Posterior cingulate gyrus (tissue), 11 donors: ENCODE results near the gene RPEL1.
A peak's percentile ranks its signal among the peaks of the same experiment; 100 is the strongest.
"Not testable (repeated sequence)": the region's sequence is repeated elsewhere in the genome, so short reads cannot be mapped to it uniquely, and the experiment has no call there.

Experiments
- DNase-seq, 10 donors: peaks; one replicate each; pipeline versions ENCODE4 v3.0.0 to v3.0.0-alpha.2; 2020 to 2021; ENCODE audit warnings: mixed read lengths in 3 of 10
- intact Hi-C: fragments of 100-400 bp; cut with DNase I; formaldehyde crosslinking; loops from one replicate; pipeline ENCODE4 v1.15.1; 2023

Gene RPEL1

GRCh38 chr10:103232131-103232673 lies 13.5 kb upstream of the RPEL1 start:
- no peak for DNase-seq
- intact Hi-C loops: no loop called here

GRCh38 chr10:103232772-103233488 lies 12.8 kb upstream of the RPEL1 start:
- intact Hi-C loops: no loop called here
- no peak for DNase-seq

GRCh38 chr10:103235775-103236174 lies 9.9 kb upstream of the RPEL1 start:
- DNase-seq: no peak

GRCh38 chr10:103238506-103239252 lies 7.0 kb upstream of the RPEL1 start:
- peak in 1 of 10 donors; percentile 10 for DNase-seq
- intact Hi-C loops: no loop called here

More at GRCh38 chr10:103235775-103236174, 9.9 kb upstream of the RPEL1 start:
- intact Hi-C loops: no loop called here

- peak in 8 of 10 donors; percentile 10 to 88 (median 42) for DNase-seq
- intact Hi-C loops: loop anchor here (5.0 to 10.0 kb wide), 2 partner anchors 179 to 407 kb away; partner anchors contain the start of gene CYP17A1
Measured at GRCh38 chr10:103241262-103242011, 4.2 kb upstream of the RPEL1 start.

- intact Hi-C loops: loop anchor here (5.0 to 10.0 kb wide), 2 partner anchors 182 to 410 kb away; partner anchors contain the start of gene CYP17A1
- peak; percentile 32 to 94 (median 76) for DNase-seq
Measured at GRCh38 chr10:103244666-103245271, 918 bp upstream of the RPEL1 start.

GRCh38 chr10:103246324-103246723 lies 637 bp downstream of the RPEL1 start:
- DNase-seq: no peak
- intact Hi-C loops: loop anchor here (10.0 kb wide), 1 partner anchor 412 kb away; the partner anchor contains the start of gene CYP17A1

- intact Hi-C loops: no loop called here
- no peak for DNase-seq
Measured at GRCh38 chr10:103254113-103254512, 8.4 kb downstream of the RPEL1 start.

- intact Hi-C loops: no loop called here
- DNase-seq: no peak
Measured at GRCh38 chr10:103254538-103255325, 9.0 kb downstream of the RPEL1 start.

GRCh38 chr10:103256613-103257012 lies 10.9 kb downstream of the RPEL1 start:
- DNase-seq: no peak
- intact Hi-C loops: no loop called here

GRCh38 chr10:103257812-103258211 lies 12.1 kb downstream of the RPEL1 start:
- intact Hi-C loops: no loop called here

GRCh38 chr10:103258928-103259327 lies 13.2 kb downstream of the RPEL1 start:
- DNase-seq, intact Hi-C loops: not testable (repeated sequence)

More at GRCh38 chr10:103257812-103258211, 12.1 kb downstream of the RPEL1 start:
- DNase-seq: no peak

GRCh38 chr10:103259989-103260388 lies 14.3 kb downstream of the RPEL1 start:
- DNase-seq: no peak
- intact Hi-C loops: no loop called here

- DNase-seq: peak in 1 of 10 donors; percentile 9
- intact Hi-C loops: no loop called here
Measured at GRCh38 chr10:103262229-103262628, 16.5 kb downstream of the RPEL1 start.

GRCh38 chr10:103265717-103266329 lies 20.1 kb downstream of the RPEL1 start:
- peak in 3 of 10 donors; percentile 37 to 79 (median 38) for DNase-seq
- intact Hi-C loops: no loop called here

- peak in 5 of 10 donors; percentile 8 to 88 (median 31) for DNase-seq
- intact Hi-C loops: no loop called here
Measured at GRCh38 chr10:103273041-103273441, 27.4 kb downstream of the RPEL1 start.

GRCh38 chr10:103276251-103276895 lies 30.7 kb downstream of the RPEL1 start:
- intact Hi-C loops: no loop called here

More at GRCh38 chr10:103276251-103276895, 30.7 kb downstream of the RPEL1 start:
- DNase-seq: no peak
